GM21381 (cell line): ENCODE measurements around the gene CEP95.
"Not testable (repeated sequence)": the region's sequence is repeated elsewhere in the genome, so short reads cannot be mapped to it uniquely, and the experiment has no call there.

Experiments
- ATAC-seq: cut with Tn5 transposase; IDR thresholded peaks from one replicate; pipeline ENCODE4 v1.9.1; 2021; ENCODE audit warnings: mild to moderate bottlenecking, moderate library complexity; ENCODE audit not compliant: unreplicated experiment

Gene CEP95, protein sequence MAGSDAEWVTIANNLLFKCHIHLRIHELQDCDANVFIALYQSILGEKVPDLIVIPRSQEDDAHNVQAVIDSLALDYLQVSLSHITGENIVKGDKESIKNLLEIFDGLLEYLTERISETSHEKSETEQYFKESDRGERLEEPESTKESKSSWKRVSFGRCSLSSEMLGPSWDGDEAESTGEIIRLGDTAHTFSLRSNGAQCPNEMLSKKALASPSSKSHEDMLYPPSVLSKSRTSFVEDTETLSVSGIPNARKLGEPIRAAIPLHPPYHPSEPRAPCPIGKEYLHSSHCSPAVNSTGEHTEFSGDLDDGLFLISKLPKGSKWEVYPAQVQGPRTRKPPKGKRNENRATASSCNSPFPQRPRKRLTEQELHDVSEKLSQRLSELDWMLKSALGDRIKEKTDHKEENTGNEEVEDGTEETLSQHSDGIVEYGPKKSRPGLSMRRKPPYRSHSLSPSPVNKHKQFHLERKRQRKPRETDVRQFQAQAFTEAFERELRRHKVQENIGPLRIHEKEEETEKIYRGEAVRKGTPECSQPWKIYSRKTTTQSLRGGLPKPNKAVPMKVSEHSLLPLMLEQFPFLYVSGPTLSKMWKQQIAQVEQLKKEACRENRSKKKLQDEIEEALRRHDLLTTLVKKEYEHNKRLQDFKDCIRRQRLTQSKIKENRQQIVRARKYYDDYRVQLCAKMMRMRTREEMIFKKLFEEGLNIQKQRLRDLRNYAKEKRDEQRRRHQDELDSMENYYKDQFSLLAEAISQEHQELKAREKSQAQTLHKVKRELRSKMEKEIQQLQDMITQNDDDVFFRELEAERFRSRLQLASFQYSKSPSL

DNA sequence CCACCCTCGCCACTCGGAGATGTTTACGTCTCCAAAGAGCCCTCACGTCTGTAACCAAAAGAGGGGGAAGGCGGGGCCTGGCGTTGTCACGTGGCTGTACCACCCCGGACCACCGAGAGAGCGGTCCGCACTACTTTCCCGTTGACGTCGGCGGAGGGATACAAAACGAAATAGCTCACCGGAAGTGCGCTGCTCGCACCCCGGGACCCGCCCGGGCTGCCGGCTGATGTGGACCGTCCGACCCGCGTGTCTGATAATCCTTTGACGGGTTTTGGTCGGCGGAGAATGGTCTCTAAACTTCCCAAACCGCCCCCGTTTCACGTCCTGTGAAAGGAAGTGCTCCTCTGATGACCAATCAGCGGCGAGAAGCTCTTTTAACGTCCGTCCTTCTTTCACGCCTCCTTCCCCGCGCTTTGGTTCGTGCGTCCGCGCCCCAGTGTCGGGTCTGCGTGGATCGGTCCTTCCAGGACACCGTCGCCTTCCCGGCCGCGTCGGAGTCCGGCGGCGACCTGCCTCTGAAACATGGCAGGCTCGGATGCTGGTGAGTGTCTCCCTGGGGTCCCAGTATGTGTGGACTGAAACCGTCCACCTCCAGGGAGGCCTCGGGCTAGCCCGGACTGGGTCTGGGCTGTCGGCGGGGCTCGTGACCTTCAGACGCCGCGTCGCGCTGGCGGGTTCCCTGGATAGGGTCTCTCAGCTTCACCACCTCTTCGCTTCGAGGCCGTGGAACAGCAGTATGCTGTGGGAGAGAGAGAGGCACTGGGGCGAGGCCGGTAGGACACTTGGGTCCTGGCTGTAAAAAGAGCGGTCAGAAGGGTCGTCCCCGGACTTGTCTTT is at the start of gene CEP95:
TSS of gene CEP95 (plus strand) at position 402 of the 837 bp plus-strand sequence. CDS start at position 523, 121 bp downstream.
- peak; percentile 68 for ATAC-seq

DNA sequence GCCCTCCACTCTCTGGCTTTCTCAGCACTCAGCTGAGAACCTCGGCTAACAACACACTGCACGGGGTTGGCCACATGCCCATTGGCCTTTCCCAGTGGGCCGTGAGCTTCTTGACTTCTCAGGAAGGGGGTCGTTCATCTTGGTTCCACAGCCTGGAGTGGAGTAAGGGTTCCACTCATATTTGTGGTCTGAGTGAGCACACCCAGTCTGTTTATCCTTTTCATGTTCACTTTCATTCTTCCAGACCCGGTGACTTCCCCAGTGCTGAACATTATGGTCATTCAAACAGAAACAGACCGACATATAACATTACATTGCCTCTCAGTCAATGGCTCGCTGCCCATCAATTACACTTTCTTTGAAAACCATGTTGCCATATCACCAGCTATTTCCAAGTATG is 49.6 kb upstream of the CEP95 start:
- no peak for ATAC-seq

DNA sequence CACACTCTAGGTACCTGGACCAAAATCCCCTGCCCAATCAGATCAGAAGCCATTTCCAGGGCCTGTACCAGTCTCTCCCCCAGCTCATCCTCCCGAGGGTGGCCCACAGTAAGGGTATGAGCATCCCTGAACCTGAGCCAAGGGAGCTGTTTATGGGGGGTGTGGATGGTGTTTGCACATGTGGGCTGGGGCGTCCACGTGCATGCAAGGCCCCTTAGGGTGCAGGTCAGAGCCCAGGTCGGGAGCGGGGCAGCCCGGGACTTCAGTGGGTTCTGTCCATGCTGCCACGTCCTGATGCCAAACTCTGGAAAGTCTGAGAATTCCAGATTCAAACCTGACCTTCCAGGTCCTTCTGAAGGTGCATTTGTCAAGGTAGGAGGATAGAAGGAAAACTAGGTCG is 48.0 kb upstream of the CEP95 start:
- no peak for ATAC-seq

DNA sequence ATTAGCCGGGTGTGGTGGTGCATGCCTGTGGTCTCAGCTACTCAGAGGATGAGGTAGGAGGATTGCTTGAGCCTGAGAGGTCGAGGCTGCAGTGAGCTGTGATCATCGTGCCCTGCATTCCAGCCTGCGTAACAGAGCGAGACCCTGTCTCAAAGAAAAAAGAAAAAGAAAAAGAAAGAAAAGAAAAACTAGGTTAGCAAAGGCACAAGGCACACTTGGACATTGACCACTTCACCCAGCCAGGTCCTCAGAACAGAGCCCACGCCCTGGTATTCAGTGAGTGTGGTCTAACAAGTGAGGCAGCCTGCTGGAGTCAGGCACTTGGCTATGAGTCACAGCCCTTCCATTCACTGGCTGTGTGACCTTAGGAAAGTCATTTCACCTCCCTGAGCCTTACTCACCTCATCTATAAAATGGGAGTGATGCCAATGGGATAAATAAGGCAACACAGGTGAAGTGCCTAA is 47.5 kb upstream of the CEP95 start:
- ATAC-seq: no peak

DNA sequence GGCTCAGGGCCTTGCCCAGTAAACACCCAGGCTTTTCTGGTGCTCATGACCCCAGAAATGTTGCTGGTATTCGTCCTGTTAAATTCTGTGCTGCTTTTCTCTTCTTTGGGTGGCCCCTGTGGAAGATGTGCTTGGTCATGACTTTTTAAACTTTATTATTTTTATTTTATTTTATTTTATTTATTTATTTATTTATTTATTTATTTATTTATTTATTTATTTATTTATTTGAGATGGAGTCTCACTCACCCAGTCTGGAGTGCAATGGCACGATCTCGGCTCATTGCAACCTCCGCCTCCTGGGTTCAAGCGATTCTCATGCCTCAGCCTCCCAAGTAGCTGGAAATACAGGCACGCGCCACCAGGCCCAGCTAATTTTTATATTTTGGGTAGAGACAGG is 47.0 kb upstream of the CEP95 start:
- ATAC-seq: not testable (repeated sequence)

DNA sequence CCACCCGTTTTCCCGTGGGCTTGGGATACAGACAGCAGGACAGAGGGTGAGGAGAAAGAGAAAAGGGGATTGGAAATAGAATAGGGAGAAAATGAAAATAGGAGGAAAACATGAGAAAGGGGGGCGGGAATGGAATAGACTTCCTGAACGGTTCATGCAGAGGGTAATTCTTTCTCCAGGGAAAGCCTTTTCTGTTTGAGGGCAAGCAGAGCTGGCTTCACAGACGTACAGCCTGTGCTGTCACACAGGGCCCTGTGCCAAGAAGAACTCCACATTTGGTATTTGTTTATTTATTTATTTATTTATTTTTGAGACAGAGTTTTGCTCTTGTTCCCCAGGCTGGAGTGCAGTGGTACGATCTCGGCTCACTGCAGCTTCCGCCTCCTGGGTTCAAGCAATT is 45.8 kb upstream of the CEP95 start:
- no peak for ATAC-seq

DNA sequence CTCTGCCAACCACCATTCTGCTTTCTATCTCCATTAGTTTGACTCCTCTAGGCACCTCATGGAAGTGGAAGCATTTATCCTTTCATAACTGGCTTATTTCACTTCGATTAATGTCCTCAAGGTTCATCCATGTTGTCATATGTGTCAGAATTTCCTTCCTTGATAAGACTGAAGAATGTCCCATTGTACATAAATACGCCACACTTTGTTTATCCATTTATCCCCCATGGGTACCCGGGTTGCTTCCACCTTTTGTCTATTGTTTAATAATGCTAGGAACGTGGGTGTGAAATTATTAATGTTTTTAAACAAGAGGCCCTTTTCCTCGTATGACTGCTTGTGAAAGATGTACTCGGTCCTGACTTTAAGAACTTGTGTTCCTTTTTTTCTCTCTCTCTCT is 45.0 kb upstream of the CEP95 start:
- no peak for ATAC-seq

DNA sequence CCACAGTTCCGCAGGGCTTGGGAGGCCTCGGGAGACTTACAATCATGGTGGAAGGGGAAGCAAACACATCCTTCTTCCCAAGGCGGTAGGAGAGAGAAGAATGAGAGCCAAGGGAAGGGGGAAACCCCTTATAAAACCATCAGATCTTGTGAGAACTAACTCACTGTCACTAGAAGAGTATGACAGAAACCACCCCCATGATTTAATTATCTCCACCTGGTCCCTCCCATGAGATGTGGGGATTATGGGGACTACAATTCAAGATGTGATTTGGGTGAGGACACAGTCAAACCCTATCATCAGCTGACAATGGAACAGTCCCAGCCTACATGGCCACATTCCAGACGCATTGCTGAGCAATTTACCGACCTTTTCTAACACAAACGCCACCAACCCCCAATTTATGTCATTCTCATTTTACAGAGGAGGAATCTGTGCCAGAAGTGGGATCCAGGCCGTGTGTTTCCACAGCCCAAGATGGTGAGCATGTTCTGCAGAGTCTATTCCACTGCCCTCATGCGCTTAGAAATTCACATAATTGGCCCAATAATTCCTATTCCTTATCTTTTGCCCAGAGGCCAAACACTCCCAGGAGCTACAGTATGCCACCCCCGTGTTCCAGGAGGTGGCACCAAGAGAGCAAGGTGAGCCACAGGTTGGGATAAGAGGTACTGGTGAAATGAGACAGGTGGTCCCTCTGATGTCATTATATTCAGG is 40.6 kb upstream of the CEP95 start:
- ATAC-seq: no peak

DNA sequence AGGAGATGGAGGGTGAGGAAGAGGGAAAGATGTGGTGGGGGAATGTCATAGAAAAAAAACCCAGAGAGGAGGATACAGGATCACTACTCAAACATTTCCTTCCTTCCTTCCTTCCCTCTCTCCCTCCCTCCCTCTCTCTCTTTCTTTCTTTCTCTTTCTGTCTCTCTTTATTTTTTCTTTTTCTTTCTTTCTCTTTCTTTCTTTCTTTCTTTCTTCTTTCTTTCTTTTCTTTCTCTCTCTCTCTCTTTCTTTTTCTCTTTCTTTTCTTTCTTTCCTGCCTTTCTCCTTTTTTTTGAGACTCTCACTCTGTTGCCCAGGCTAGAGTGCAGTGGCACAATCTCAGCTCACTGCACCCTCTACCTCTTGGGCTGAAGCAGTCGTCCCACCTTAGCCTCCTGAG is 39.9 kb upstream of the CEP95 start:
- not testable (repeated sequence) for ATAC-seq

DNA sequence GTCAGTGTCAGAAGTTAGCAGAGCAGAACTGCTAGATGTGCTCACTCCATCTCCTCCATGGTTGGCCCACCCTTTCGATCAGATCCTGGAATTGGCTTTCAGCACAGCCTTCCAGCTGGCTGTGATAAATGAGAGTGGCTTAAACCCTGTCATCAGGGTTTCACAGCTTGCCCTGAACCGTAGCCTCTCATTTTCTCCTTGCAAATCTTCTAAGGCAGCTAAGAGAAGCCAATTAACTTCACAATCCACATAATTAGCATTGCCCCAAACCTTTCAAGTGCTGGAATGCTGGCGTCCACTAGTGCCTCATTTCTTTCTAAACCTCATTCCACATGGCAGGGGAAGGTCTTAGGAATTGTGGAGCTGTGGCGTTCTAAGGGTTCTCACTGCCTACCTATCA is 36.2 kb upstream of the CEP95 start:
- ATAC-seq: no peak

DNA sequence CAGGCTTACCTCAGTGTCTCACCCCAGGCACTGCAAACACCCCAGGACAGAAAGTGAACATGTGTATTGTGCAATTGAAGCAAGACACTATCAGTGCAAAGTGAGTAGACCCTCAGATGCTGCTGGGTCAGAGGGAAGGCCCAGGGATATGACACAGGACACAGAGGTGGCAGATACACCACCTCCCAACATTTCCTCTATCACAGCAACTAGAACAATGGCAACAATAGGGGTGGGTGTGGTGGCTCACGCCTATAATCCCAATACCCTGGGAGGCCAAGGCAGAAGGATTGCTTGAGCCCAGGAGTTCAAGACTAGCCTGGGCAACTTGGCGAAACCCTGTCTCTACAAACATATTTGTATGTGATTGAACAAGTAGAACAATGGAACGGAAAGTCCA is 35.3 kb upstream of the CEP95 start:
- no peak for ATAC-seq

DNA sequence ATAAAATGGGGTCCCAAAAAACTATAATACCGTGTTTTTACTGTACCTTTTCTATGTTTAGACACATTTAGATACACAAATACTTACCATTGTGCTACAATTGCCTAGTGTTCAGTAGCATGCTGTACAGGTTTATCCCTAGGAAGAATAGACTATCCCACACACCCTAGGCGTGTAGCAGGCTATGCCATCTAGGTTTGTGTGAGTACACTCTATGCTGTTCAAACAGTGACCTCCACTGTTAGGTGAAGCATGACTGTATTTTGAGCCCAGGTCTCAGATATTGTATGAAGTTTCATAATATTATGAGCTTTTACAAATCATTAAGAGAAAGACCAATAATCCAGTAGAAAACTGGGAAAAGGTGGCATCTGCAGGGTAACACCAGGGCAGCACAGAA is 34.2 kb upstream of the CEP95 start:
- ATAC-seq: no peak

DNA sequence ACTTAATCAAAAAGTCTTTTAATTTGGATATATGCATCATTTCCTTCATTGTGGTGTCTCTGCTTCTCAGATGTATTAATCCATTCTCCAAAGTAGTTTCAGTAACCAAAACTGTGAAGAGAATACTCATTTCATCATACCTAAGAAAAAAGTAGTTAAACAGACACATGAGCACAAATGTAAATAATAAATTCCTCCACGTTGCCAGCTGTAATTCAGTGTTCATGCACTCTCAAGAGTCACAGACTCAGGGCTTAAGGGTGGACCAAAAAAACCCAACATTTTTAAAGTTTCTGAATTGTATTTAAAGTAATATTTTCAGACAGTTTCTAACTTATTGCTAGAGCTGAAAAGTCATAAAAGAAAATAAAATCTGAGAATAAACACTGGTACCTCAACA is 28.9 kb upstream of the CEP95 start:
- ATAC-seq: no peak

DNA sequence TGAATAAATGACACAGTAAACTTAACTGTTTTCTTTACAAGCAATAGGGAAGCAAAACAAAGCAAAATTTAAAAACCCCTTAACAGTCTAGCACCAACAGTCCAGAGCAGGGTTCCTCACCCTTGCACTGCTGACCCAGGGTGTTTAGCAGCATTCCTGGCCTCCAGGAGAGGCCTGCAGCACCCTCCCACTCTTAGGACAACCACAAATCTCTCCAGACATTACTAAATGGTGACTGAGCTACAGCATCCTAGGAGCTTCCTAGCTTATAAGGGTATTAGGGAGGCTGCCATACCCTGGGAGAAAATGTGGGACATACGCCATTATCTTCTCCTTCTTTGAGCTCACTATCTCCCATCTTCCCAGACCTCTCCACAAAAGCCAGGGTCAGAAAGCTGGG is 25.8 kb upstream of the CEP95 start:
- no peak for ATAC-seq

DNA sequence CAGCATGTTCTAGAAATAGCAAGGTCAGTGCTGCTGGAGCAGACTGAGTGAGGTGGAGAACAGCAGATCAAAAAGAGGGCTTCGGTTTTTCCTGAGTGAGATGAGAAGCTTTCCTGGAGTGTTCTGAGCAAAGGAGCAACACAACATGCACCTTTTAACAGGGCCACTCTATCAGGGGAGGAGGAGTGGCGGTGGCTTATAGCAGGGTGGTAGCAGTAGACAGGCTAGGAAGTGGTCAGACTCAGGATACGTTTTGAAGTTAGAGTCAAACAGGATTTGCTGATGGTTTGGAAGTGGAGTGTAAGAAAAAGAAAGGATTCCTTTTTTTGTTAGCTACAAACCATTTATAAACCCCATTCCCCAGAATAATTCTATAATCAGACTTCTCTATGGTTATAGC is 22.4 kb upstream of the CEP95 start:
- ATAC-seq: no peak

DNA sequence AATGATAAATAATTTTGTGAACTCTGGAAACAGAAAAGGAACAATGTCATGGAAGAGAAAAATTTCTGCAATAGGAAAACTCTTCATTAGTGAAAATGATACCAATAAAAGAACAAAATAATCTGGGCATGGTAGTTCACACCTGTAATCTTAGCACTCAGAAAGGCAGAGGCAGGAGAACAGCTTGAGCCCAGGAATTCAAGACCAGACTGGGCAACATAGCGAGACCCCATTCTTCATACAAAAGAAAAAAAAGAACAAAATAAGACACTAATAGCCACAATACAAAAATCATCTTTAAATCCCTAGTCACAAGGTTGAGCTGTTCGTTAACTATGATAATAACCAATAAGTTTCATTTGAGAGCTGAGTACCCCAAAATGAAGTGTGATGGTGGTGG is 18.5 kb upstream of the CEP95 start:
- ATAC-seq: no peak

DNA sequence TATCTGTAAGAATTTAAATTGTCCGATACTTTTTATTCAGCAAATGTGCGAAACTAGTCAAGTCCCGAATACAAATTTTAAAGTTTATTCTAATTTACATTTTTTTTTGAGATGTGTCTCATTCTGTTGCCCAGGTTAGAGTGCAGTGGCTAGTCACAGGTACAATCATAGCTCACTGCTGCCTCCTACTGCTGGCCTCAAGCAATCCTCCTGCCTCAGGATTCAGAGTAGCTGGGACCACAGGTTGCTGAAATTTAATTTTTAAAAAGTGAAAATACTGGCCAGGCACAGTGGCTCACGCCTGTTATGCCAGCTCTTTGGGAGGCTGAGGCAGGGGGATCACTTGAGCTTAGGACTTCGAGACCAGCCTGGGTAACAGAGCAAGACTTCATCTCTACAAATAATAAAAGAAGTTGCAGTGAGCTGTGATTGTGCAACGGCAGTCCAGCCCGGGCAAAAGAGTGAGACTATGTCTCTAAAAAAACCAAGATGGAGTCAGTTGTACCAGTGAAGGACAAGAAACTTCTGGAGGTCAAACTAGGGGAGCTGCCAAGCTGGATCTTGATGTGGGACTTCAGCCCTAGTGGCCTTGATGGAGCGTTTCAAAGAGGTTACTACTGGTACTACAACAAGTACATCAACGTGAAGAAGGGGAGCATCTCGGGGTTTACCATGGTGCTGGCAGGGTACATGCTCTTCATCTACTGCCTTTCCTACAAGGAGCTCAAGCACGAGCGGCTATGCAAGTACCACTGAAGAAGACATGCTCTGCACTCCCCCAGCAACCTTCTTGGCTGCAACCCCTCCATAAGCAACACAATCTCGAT is 15.5 kb upstream of the CEP95 start:
- ATAC-seq: no peak

DNA sequence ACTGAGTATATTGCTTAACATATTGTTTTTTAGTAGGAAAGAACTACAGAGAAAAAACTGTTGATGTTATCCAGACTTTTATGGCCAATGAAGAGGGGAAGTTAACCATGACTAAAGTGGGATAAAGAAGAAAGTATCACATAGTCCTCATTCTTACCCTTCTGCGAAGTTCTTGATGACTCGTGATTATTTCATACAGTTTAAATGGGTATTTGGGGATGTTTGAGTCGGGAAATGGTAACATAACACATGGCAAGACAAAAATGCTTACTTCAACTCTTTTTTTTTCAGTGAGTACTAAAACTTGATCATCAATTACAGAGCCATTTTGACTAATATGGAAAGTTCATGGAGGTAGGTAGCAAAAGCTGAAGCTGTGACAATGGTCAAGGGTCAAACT is 14.8 kb upstream of the CEP95 start:
- no peak for ATAC-seq

DNA sequence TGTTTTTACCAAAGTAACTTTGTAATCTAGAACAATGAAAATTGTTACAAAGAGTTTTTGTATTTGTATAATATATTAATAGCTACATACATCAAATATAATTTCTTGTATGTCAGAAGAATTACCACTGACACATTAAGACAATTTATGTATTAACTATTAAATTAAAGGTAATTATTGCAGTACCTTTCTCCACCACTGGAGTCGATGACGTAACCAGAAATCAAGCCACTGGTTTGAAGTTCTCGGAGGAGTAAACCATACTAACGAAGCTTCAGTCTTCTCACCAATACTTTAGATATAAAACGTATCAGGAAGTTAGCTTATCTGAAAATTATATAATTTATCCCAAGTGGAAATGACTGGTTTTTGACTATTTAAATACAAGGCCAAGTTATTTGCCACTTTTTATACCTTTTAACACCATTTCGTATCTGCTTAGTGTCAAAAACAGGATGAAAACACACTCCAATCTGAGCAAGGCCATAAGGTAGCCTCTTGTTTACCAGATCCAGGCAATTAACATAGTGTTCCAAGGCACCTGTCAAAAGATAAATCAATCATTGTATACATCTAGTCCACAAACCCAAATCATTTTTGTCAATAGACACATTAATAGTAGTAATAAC is 14.2 kb upstream of the CEP95 start:
- no peak for ATAC-seq
